HG03060 (cell line): Measurements from ENCODE around the gene CD14.
"Not testable (repeated sequence)": the region's sequence is repeated elsewhere in the genome, so short reads cannot be mapped to it uniquely, and the experiment has no call there.

Experiments used
- ATAC-seq: cut with Tn5 transposase; IDR thresholded peaks from one replicate; pipeline ENCODE4 v1.9.1; 2021; ENCODE audit warnings: low read depth, moderate number of reproducible peaks; ENCODE audit not compliant: unreplicated experiment

The CD14 gene

DNA sequence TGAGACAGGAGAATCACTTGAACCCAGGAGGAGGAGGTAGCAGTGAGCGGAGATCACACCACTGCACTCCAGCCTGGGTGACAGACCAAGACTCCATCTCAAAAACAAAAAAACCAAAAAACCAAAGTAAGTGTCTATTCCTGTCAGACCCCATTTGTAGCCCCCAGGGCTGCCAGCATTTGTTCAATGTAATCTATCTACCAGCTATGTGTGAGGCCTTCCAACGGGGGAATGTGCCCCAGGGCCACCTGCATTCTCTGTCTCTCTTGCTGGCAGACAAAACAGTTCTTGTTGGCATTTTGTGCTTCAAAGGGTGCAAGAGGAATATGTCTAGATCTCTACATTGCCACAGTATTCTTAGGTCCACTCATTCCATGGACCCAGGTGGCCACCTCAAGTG, 34.1 kb downstream of the CD14 start:
- no peak for ATAC-seq

DNA sequence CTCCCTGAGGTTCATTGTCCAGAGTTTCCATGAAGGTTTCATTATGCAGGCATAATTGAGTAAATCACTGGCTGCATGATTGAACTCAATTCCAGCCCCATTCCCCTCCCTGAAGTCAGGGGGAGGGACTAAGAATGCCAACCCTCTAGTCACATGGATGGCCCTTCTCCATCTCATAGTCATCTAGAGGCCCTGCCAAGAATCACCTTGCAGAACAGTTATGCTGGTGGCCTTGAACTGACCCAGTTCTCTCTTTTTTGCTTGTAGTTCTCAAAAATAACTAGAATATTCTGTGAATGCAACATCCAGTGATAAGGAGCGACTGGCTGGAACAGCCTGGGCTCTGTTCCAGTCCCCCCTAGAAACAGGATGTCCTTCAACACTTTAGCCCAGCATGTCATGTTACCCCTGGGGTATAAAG, 36.6 kb downstream of the CD14 start:
- no peak for ATAC-seq

DNA sequence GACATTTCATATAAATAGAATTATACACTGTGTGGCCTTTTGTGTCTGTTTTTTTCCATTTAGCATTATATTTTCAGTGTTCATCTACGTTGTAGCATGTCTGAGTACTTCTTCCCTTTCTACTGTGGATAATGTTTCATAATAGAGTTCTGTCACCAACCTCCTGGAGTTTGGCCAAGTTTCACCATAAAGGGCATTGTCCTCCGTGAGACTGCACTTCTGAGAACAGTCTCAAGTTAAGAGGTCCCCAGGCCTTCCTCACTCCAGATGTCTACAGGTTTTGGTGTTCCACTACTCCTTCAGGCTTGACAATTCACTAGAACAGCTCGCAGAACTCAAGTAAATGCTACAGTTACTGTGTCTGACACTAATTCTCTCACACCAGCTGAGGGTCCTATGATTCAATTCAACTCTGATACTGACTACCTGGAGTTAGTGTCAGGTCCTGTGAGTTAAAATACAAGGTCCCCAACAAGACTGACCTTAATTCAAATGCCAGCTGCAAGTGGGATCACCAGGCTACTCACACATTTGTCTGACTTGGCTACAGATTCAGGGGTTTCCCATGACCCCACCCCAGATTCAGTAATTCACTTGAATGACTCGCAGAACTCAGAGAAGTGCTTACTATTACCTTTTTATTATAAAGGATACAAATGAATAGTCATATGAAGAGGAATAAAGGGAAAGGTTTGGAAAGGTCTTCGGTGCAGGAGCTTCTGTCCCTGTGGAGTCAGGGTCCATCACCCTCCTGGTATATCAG, 37.3 kb downstream of the CD14 start:
- no peak for ATAC-seq

DNA sequence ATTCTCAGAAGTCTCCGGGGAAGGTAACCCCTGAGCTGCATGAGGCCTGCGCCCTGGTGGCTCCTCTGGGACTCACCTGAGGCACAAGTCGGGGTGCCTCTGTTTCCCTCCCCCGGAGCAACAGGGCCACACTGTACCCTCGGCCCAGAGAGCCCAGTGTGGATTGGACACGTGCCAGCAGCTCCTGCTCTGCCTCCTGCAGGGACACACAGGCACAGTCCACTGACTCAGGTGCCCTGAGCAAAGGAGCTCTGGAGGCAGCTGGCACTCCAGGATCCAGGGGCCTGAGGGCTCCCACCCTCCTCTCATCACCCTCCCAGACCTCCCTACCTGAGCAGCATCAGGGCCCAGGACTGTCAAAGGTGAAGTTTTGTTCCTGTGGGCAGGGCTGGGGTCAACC, 38.8 kb downstream of the CD14 start:
- no peak for ATAC-seq

DNA sequence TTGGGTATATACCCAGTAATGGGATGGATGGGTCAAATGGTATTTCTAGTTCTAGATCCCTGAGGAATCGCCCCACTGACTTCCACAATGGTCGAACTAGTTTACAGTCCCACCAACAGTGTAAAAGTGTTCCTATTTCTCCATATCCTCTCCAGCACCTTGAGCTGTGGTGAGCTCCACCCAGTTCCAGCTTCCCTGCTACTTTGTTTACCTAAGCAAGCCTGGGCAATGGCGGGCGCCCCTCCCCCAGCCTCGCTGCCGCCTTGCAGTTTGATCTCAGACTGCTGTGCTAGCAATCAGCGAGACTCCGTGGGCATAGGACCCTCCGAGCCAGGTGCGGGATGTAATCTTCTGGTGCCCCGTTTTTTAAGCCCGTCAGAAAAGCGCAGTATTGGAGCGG, 39.9 kb downstream of the CD14 start:
- not testable (repeated sequence) for ATAC-seq

DNA sequence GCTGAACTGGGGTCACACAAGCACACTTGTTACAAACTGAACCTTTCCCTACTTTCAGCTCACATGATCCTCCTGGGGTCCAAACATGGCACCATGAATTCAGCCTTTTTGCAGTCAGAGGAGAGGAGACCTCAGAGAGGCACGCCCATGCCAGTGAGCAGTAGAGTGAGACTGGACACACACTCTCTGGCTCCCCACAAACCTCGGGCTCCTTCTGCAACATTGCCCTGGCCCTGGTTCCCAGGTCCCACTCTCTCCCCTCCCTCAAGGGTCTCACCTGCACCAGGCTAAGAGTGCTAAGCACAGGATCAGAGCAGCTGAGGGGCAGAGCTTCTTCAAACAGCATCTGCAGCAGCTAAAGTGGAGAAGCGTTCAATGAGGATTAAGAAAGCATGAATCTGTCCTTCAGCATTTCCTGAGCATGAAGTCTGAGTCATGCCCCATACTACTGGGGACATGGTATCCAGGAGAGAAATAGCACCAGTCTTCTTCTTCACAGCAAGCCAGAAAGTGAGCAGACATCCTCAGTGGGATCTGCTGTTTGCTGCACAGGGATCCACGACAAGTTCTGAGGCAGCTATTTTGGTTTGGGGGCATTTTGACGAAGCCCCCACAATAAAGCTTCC, 41.1 kb downstream of the CD14 start:
- ATAC-seq, result no peak

DNA sequence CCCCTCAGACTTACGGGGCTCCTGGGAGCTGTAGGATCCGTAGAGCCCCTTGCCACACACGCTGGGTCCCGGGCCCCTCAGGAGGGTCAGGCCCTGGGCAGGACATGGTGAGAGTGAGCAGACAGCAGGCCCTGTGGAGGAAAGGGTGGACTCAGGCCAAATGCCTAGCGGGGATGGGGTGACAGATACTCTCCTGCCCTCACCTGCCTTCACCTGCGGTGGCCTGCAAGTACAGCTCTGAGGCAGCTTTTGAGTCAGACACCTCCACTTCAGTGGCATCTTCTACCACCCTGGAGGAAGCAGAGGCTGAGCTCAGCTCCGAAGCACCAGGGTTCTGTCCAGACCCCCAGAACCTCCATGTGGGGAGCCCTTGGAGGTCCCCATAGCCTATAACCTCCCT, 42.1 kb downstream of the CD14 start:
- ATAC-seq, result no peak

DNA sequence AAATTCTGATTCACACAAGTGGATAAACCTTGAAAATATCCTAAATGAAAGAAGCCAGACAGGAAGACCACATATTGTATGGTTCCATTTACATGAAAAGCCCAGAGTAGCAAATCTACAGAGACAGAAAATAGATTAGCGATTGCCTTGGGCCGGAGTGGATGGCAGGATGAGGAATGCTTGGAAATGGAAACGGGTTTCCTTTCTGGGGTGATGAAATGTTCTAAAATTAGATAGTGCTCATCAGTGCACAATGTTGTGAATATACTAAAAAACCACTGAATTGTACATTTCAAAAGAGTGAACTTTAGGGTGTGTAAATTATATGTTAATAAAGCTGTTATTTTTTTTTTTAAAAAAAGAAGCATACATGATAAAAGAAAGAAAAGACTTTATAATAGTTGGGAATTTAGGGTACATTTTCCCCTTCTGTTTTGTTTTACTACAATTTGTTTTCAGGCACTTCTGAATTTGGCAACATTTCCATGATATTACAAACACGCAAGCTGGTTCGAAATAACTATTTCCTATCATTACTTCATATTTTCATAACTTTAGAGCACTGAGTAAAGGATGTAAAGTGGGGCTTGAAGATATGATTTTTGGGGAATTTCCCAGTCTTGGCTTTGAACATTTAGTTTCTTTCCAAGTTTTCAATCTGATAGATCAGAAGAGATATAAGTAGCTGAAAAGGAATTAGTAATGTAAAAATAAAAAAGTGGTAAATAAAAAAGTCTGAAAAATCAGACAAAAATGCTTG, 44.5 kb downstream of the CD14 start:
- ATAC-seq, result no peak

DNA sequence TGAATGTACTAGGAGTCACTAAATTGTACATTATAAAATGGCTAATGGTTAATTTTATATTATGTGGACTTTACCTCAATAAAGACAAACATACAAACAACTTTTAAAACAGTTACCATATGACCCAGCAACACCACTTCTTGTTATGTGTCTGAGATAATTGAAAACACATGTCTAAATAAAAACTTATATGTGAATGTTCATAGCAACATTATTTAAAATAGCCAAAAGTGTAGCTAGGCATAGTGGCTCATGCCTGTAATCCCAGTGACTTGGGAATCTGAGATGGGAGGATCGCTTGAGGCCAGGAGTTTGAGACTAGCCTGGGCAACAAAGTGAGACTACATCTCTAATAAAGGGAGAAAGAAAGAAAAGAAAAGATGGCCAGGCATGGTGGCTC, 45.5 kb downstream of the CD14 start:
- no peak for ATAC-seq
